ENCODE results near the gene CT45A1.
"Not testable (repeated sequence)": the region's sequence is repeated elsewhere in the genome, so short reads cannot be mapped to it uniquely, and the experiment has no call there.

Gene CT45A1, protein sequence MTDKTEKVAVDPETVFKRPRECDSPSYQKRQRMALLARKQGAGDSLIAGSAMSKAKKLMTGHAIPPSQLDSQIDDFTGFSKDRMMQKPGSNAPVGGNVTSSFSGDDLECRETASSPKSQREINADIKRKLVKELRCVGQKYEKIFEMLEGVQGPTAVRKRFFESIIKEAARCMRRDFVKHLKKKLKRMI

DNA sequence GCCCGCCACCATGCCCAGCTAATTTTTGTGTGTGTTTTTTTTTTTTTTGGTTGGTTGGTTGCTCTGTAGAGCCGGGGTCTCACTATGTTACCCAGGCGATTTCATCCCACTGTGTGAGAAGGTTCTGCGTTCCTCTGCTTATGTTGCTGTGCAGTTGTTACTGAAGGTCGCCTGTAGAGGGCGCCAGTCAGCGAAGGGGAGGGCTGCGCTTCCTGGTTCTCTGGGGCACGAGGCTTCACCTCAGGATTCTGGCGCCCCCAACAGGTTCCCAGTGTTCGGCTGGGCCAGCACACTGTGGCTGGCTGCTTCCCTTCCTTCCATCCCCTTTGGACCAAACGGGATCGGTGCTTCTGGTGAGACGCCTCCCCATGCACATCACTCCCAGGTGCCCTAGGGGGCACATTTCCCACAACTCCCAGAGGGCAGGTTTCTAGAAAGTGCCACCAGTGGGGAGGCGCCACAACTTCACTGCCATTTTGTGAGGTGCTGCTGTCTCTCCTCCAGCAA, at the start of gene CT45A1:
TSS of gene CT45A1 (plus strand) at position 457 of the 507 bp plus-strand sequence. CDS start 5,302 bp downstream, outside the sequence.
- DNase-seq; H3K27ac ChIP-seq; H3K36me3 ChIP-seq (replicated peaks); in situ Hi-C loops (cut with HindIII; ENCODE audit: low pct_ligation_motif_present, low sequenced_read_pairs); H3K4me3 ChIP-seq (ENCODE audit: low read depth, low read length); H3K27me3 ChIP-seq (replicated peaks): not testable (repeated sequence)
- TF ChIP-seq, protein P1, sequence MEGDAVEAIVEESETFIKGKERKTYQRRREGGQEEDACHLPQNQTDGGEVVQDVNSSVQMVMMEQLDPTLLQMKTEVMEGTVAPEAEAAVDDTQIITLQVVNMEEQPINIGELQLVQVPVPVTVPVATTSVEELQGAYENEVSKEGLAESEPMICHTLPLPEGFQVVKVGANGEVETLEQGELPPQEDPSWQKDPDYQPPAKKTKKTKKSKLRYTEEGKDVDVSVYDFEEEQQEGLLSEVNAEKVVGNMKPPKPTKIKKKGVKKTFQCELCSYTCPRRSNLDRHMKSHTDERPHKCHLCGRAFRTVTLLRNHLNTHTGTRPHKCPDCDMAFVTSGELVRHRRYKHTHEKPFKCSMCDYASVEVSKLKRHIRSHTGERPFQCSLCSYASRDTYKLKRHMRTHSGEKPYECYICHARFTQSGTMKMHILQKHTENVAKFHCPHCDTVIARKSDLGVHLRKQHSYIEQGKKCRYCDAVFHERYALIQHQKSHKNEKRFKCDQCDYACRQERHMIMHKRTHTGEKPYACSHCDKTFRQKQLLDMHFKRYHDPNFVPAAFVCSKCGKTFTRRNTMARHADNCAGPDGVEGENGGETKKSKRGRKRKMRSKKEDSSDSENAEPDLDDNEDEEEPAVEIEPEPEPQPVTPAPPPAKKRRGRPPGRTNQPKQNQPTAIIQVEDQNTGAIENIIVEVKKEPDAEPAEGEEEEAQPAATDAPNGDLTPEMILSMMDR (IDR thresholded peaks at IDR 0.05; ENCODE audit: low read depth, low read length, missing control alignments), result peak; percentile 2

DNA sequence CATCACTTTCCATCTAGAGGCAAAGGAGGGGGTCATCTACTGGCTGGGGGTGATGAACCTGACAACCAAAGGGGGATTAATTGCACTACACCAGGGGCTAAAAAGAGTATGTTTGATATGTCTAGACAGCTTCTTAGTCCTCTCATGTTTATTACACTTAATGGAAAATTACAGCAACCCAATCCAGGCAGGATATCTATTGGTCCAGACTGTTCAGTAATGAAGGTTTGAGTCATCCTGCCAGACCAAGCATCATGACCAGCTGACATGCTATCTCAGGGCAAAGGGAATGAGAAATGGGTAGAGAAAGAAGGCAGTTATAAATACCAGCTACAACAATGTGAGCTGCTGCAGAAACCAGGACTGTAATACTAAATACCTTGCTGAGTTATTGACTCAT, 40.5 kb upstream of the CT45A1 start:
- in situ Hi-C loops (cut with HindIII; ENCODE audit: low pct_ligation_motif_present, low sequenced_read_pairs); H3K27me3 ChIP-seq (replicated peaks); H3K4me3 ChIP-seq (ENCODE audit: low read depth, low read length); H3K36me3 ChIP-seq (replicated peaks); DNase-seq; H3K27ac ChIP-seq: not testable (repeated sequence)

DNA sequence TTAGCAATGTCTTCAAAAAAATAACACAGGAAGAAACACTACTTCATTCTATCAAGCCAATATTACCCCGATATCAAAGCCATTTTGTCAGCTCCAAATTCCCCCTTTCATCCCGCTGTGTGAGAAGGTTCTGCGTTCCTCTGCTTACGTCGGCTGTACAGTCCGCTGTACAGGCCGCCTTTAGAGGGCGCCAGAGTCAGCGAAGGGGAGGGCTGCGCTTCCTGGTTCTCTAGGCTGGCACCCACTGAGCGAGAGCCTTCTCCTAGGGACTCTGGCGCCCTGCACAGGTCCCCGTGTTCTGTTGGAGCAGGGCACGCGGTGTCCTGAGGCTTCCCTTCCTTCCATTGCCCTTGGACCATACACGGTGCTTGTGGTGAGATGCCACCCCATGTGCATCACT, 25.3 kb upstream of the CT45A1 start:
- TF ChIP-seq, protein P1 (IDR thresholded peaks at IDR 0.05; ENCODE audit: low read depth, low read length, missing control alignments), result peak; percentile 2
- no peak overlapping the region for H3K27ac ChIP-seq
- DNase-seq, result no peak
- H3K27me3 ChIP-seq (replicated peaks), result no peaks in the 10 kb centered on the region
- in situ Hi-C loops (cut with HindIII; ENCODE audit: low pct_ligation_motif_present, low sequenced_read_pairs), result no loop called here
- H3K36me3 ChIP-seq (replicated peaks), result no peaks in the 10 kb centered on the region
- H3K4me3 ChIP-seq (ENCODE audit: low read depth, low read length), result no peak overlapping the region

DNA sequence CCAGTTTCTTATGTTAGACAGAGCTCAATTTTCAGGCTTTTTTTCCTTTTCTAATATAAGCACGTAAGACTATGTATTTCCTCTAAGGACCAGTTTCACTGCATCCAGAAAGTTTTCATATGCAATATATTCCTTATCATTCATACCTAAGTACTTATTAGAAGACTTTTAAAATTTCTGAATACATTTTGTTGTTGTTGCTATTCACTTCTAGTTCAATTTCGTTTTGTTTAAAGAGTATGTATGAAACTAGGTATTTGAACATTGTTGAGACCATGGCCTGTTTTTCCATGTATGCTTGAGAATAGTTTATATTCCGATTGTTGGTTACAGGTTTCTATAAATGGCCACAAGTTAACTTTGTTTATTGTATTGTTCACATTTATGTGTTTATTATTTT, 18.0 kb upstream of the CT45A1 start:
- TF ChIP-seq, protein P1 (IDR thresholded peaks at IDR 0.05; ENCODE audit: low read depth, low read length, missing control alignments), result no peak
- no peak overlapping the region for H3K4me3 ChIP-seq (ENCODE audit: low read depth, low read length)
- no peaks in the 10 kb centered on the region for H3K27me3 ChIP-seq (replicated peaks)
- no peak for DNase-seq
- in situ Hi-C loops (cut with HindIII; ENCODE audit: low pct_ligation_motif_present, low sequenced_read_pairs), result no loop called here
- H3K27ac ChIP-seq, result no peak overlapping the region
- H3K36me3 ChIP-seq (replicated peaks), result no peaks in the 10 kb centered on the region

DNA sequence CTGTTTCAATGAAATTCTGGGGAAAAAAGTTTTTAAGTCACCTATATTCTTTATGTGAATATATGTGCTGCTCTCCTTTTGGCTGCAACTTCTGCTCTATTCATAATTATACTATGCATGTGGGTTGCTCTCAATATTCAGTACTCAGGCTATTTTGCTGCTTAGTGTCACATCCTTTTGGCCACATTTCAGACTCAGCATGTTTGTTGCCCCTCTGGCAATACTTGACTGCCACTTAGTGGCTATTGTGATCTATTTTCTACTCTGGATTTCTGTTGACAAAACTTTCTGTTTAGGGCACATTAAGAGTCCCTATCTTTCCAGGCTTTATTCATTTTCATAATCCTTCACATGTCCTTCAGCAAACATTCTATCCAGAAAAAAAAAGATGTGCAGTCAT, 15.8 kb upstream of the CT45A1 start:
- Histone ChIP-seq H3K36me3 (replicated peaks) (no peaks in the 10 kb centered on the region), H3K27me3 (replicated peaks) (no peaks in the 10 kb centered on the region), H3K27ac (no peak overlapping the region), H3K4me3 (ENCODE audit: low read depth, low read length) (no peak overlapping the region)
- no peak for DNase-seq
- TF ChIP-seq, protein P1 (IDR thresholded peaks at IDR 0.05; ENCODE audit: low read depth, low read length, missing control alignments), result no peak
- in situ Hi-C loops (cut with HindIII; ENCODE audit: low pct_ligation_motif_present, low sequenced_read_pairs), result no loop called here

DNA sequence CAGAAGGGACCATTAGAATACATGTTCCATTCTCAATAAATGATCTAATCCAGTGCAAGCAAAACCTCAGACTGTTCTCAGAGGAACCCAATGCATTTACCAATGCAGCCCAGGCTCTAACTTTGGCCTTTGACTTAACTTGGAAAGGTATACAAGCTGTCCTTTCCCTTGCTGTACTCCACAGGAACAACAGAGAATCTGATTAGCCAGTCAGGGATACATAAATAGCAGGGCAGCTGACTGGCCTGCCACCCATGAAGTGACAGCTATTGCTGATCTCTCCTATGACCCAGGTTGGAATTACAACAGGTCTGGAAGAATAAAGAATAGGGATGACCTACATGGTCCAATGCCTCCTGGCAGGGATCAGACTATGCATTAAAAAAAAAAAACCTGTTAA, 14.5 kb upstream of the CT45A1 start:
- in situ Hi-C loops (cut with HindIII; ENCODE audit: low pct_ligation_motif_present, low sequenced_read_pairs), result no loop called here

More for the DNA sequence above, 14.5 kb upstream of the CT45A1 start:
- no peak overlapping the region for H3K27ac ChIP-seq
- H3K36me3 ChIP-seq (replicated peaks), result no peaks in the 10 kb centered on the region
- no peaks in the 10 kb centered on the region for H3K27me3 ChIP-seq (replicated peaks)
- DNase-seq, result no peak
- no peak overlapping the region for H3K4me3 ChIP-seq (ENCODE audit: low read depth, low read length)
- TF ChIP-seq, protein P1 (IDR thresholded peaks at IDR 0.05; ENCODE audit: low read depth, low read length, missing control alignments), result no peak

Data from brain microvascular endothelial cell (primary cell).